Measurements from ENCODE around the gene STC2. TPM values are rescaled to one million over a fixed set of nuclear protein-coding genes. Genes with fewer than 3 reads are reported as not detected.

Gene STC2
- polyA plus RNA-seq, 1 donor (not counting 4 experiments of a cell fraction or from before 2014, with no cell fraction given): 4.3 TPM

- FAIRE-seq (no peak), DNase-seq (ENCODE audit: low read depth, low spot score) (no peak)
- Histone ChIP-seq H3K9me3 (ENCODE audit: control insufficient read depth, low read depth, low read length) (no peaks in the 10 kb centered on the region), H3K79me2 (ENCODE audit: control insufficient read depth, insufficient read depth, low read length) (no peaks in the 10 kb centered on the region), H2AFZ (ENCODE audit: control insufficient read depth, low read length) (no peak overlapping the region), H3K9ac (ENCODE audit: control insufficient read depth, extremely low read depth, insufficient read depth, low read length) (no peak overlapping the region), H3K4me3 (ENCODE audit: control insufficient read depth in 2 of 3, extremely low read depth in 1 of 3, insufficient read depth in 2 of 3, low read depth in 1 of 3, low read length in 3 of 3) (no peak overlapping the region), H3K9me1 (ENCODE audit: control insufficient read depth, extremely low read depth, insufficient read depth, low read length) (no peaks in the 10 kb centered on the region), H3K4me2 (ENCODE audit: control insufficient read depth, extremely low read depth, insufficient read depth, low read depth, low read length) (no peak overlapping the region), H3K36me3 (ENCODE audit: control insufficient read depth in 2 of 2, extremely low read depth in 1 of 2, insufficient read depth in 2 of 2, low read length in 2 of 2) (no peaks in the 10 kb centered on the region), H3K27me3 (ENCODE audit: control insufficient read depth, extremely low read depth, insufficient read depth, low read length) (no peaks in the 10 kb centered on the region), H3K27ac (ENCODE audit: control insufficient read depth, insufficient read depth, low read length) (no peak overlapping the region), H3K4me1 (ENCODE audit: control insufficient read depth, extremely low read depth, insufficient read depth, low read length) (peaks cover 11% of the 10 kb centered on the region), H4K20me1 (ENCODE audit: control insufficient read depth, extremely low read depth, insufficient read depth, low read length) (no peaks in the 10 kb centered on the region)
- dilution Hi-C loops (cut with MboI; ENCODE audit: extremely low pct_ligation_motif_present, low sequenced_read_pairs): no loop called here
- TF ChIP-seq CTCF (optimal IDR thresholded peaks at IDR 0.05 in 1 of 3, IDR thresholded peaks at IDR 0.05 in 1 of 3, conservative IDR thresholded peaks at IDR 0.05 in 1 of 3; ENCODE audit: extremely low read depth in 1 of 3, insufficient read depth in 2 of 3, low read length in 3 of 3) (no peak), EZH2 (IDR thresholded peaks at IDR 0.05; ENCODE audit: low read length) (no peak)
Observed at GRCh38 chr5:173303878-173304590, 24.2 kb downstream of the STC2 start.

GRCh38 chr5:173302546-173303155, 25.6 kb downstream of the STC2 start:
- no peaks in the 10 kb centered on the region for H3K36me3 ChIP-seq (ENCODE audit: control insufficient read depth in 2 of 2, extremely low read depth in 1 of 2, insufficient read depth in 2 of 2, low read length in 2 of 2)
- no peaks in the 10 kb centered on the region for H3K27me3 ChIP-seq (ENCODE audit: control insufficient read depth, extremely low read depth, insufficient read depth, low read length)
- H4K20me1 ChIP-seq (ENCODE audit: control insufficient read depth, extremely low read depth, insufficient read depth, low read length): no peaks in the 10 kb centered on the region
- dilution Hi-C loops (cut with MboI; ENCODE audit: extremely low pct_ligation_motif_present, low sequenced_read_pairs): no loop called here
- H2AFZ ChIP-seq (ENCODE audit: control insufficient read depth, low read length): no peak overlapping the region
- H3K4me2 ChIP-seq (ENCODE audit: control insufficient read depth, extremely low read depth, insufficient read depth, low read depth, low read length): peak overlapping the region; percentile 29
- TF ChIP-seq CTCF (optimal IDR thresholded peaks at IDR 0.05 in 1 of 3, IDR thresholded peaks at IDR 0.05 in 1 of 3, conservative IDR thresholded peaks at IDR 0.05 in 1 of 3; ENCODE audit: extremely low read depth in 1 of 3, insufficient read depth in 2 of 3, low read length in 3 of 3): peak in 1 of 3 experiments; percentile 4
- no peak for TF ChIP-seq EZH2 (IDR thresholded peaks at IDR 0.05; ENCODE audit: low read length)
- DNase-seq (ENCODE audit: low read depth, low spot score): no peak
- H3K4me3 ChIP-seq (ENCODE audit: control insufficient read depth in 2 of 3, extremely low read depth in 1 of 3, insufficient read depth in 2 of 3, low read depth in 1 of 3, low read length in 3 of 3): no peak overlapping the region
- H3K9me1 ChIP-seq (ENCODE audit: control insufficient read depth, extremely low read depth, insufficient read depth, low read length): no peaks in the 10 kb centered on the region
- FAIRE-seq: peak; percentile 62
- no peaks in the 10 kb centered on the region for H3K9me3 ChIP-seq (ENCODE audit: control insufficient read depth, low read depth, low read length)
- H3K79me2 ChIP-seq (ENCODE audit: control insufficient read depth, insufficient read depth, low read length): no peaks in the 10 kb centered on the region
- H3K4me1 ChIP-seq (ENCODE audit: control insufficient read depth, extremely low read depth, insufficient read depth, low read length): peaks cover 11% of the 10 kb centered on the region
- H3K27ac ChIP-seq (ENCODE audit: control insufficient read depth, insufficient read depth, low read length): no peak overlapping the region
- H3K9ac ChIP-seq (ENCODE audit: control insufficient read depth, extremely low read depth, insufficient read depth, low read length): no peak overlapping the region

Data from keratinocyte (primary cell).